Mesothelial cell of epicardium (in vitro differentiated cells): ENCODE results near the gene MYH14. TPM values are rescaled to one million over a fixed set of nuclear protein-coding genes. Genes with fewer than 3 reads are reported as not detected.

ENCODE experiments used
- DNase-seq, 2 experiments: peaks; one replicate each; pipeline ENCODE4 v3.0.0; 2021; ENCODE audit warnings: low spot score in 2 of 2; ENCODE audit not compliant: unreplicated experiment in 2 of 2
- H3K27ac Mint-ChIP-seq: 2 replicates; pipeline ENCODE4 v1.8.0; 2021; ENCODE audit warnings: mixed read lengths
- H3K27me3 Mint-ChIP-seq: 2 replicates; pipeline ENCODE4 v1.8.0; 2021; ENCODE audit warnings: low read depth, mixed read lengths
- H3K36me3 Mint-ChIP-seq: 2 replicates; pipeline ENCODE4 v1.8.0; 2021; ENCODE audit warnings: mixed read lengths
- H3K4me1 Mint-ChIP-seq: 2 replicates; pipeline ENCODE4 v1.8.0; 2021; ENCODE audit warnings: mixed read lengths
- H3K4me3 Mint-ChIP-seq: 2 replicates; pipeline ENCODE4 v1.8.0; 2021; ENCODE audit warnings: mild to moderate bottlenecking, moderate library complexity, mixed read lengths
- H3K9me3 Mint-ChIP-seq: 2 replicates; pipeline ENCODE4 v1.8.0; 2021; ENCODE audit warnings: mixed read lengths
- total RNA-seq: library from RNA; stranded (reverse); gene quantifications from 3 replicates; pipeline ENCODE4 v1.2.1, GENCODE V29; 2021
- TF ChIP-seq, protein P1 (sequence below): fragments of 200-600 bp; sonication (generic); IDR thresholded peaks from one replicate; pipeline ENCODE4 v1.5.0; 2021; ENCODE audit warnings: antibody characterized with exemption; ENCODE audit not compliant: unreplicated experiment

MYH14 gene
- total RNA-seq, 1 donor from 2014 or later: 52.3 TPM

DNA sequence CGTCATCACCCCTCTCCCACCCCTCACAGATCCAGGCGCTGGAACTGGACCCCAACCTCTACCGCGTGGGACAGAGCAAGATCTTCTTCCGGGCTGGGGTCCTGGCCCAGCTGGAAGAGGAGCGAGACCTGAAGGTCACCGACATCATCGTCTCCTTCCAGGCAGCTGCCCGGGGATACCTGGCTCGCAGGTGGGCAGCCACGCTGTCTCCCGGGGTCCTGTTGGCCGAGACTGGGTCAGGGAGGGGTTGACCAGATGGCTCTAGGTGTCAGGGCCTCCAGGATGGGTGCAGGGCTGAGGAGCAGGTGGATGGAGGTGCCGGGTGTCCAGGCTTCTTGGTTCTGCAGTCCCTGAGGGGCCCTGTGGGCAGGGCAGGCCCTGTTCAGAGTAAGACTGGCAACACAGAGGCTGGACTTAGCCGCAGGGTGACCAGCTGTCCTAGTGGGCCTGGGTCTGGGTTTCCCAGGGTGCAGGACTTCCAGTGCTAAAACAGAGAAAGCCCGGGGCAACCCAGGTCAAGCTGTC is 58.1 kb downstream of the MYH14 start:
- Mint-ChIP-seq H3K36me3 (peaks cover 10% of the 10 kb centered on the region), H3K9me3 (no peaks in the 10 kb centered on the region), H3K4me3 (no peak overlapping the region), H3K4me1 (no peaks in the 10 kb centered on the region), H3K27me3 (peaks cover 4% of the 10 kb centered on the region), H3K27ac (no peak overlapping the region)
- TF ChIP-seq, protein P1, sequence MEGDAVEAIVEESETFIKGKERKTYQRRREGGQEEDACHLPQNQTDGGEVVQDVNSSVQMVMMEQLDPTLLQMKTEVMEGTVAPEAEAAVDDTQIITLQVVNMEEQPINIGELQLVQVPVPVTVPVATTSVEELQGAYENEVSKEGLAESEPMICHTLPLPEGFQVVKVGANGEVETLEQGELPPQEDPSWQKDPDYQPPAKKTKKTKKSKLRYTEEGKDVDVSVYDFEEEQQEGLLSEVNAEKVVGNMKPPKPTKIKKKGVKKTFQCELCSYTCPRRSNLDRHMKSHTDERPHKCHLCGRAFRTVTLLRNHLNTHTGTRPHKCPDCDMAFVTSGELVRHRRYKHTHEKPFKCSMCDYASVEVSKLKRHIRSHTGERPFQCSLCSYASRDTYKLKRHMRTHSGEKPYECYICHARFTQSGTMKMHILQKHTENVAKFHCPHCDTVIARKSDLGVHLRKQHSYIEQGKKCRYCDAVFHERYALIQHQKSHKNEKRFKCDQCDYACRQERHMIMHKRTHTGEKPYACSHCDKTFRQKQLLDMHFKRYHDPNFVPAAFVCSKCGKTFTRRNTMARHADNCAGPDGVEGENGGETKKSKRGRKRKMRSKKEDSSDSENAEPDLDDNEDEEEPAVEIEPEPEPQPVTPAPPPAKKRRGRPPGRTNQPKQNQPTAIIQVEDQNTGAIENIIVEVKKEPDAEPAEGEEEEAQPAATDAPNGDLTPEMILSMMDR: no peak
- no peak for DNase-seq

DNA sequence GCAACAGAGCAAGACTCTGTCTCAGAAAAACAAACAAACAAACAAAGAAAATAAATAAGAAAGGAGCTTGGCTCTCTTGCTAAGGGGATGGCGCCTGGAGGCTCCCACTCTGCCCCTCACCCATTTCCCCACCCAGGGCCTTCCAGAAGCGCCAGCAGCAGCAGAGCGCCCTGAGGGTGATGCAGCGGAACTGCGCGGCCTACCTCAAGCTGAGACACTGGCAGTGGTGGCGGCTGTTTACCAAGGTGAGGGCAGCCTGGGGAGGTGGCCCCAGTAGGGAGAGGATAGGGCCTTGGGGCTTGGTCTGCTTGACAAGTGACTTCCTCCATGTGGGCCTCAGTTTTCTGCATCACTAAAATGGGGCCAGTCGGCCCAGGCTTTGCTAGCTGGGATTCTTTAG is 59.8 kb downstream of the MYH14 start:
- Mint-ChIP-seq H3K27me3 (peaks cover 10% of the 10 kb centered on the region), H3K36me3 (peaks cover 9% of the 10 kb centered on the region), H3K27ac (no peak overlapping the region), H3K4me3 (no peak overlapping the region), H3K4me1 (no peaks in the 10 kb centered on the region), H3K9me3 (no peaks in the 10 kb centered on the region)
- TF ChIP-seq, protein P1: no peak
- DNase-seq: no peak

DNA sequence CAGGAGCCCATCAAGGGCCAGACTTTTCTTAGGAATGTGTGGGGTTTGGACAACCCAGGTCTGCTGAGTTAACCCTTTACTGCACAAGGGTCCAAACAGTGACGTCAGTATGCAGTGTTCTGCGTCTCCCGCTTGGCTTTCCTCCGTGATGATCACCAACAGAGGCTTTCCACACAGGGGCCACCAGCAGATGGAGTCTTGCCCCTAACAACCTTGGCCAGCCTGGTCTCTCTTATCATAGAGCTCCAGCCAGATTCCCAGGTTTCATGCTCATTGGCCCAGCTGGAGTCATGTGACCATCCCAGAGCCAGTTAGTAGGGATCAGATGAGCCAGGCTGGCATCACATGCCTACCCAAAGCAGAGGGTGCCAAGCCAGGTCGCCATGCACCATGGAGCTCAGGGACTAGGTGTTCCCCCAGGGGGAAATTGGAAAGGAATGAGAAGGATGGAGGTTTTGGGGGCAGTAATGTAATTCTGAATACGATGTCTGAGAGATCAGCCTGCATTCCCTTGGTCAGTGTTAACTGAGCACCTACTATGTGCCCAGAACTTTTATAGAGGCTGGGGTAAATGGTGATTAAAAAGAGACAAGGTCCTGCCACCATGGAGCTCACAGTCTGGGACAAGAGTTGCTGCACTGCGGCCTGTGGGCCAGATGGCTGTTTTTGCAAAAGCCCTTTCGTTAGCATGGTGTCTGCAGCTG is 61.2 kb downstream of the MYH14 start:
- no peak overlapping the region for H3K27ac Mint-ChIP-seq
- no peaks in the 10 kb centered on the region for H3K9me3 Mint-ChIP-seq
- no peak overlapping the region for H3K4me3 Mint-ChIP-seq
- H3K4me1 Mint-ChIP-seq: no peaks in the 10 kb centered on the region
- no peak for DNase-seq
- TF ChIP-seq, protein P1: no peak
- peaks cover 13% of the 10 kb centered on the region for H3K36me3 Mint-ChIP-seq
- H3K27me3 Mint-ChIP-seq: peaks cover 10% of the 10 kb centered on the region

DNA sequence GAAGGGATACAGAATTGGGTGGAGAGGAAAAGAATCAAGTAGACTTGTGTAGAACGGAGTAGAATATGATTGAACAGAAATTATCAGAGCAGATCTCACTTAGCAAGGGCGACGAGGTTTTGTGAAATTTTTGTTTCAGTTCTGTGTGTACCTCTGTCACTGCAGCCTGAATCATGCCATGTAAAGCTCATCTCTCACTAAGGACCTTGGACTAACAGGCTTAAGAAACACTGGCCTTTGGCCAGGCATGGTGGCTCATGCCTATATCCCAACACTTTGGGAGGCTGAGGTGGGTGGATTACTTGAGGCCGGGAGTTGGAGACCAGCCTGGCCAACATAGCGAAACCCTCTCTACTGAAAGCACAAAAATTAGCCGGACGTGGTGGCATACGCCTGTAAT is 62.6 kb downstream of the MYH14 start:
- Mint-ChIP-seq H3K4me3 (no peak overlapping the region), H3K27me3 (peaks cover 10% of the 10 kb centered on the region), H3K27ac (no peak overlapping the region), H3K9me3 (no peaks in the 10 kb centered on the region), H3K4me1 (no peaks in the 10 kb centered on the region), H3K36me3 (peaks cover 16% of the 10 kb centered on the region)
- TF ChIP-seq, protein P1: no peak
- no peak for DNase-seq

DNA sequence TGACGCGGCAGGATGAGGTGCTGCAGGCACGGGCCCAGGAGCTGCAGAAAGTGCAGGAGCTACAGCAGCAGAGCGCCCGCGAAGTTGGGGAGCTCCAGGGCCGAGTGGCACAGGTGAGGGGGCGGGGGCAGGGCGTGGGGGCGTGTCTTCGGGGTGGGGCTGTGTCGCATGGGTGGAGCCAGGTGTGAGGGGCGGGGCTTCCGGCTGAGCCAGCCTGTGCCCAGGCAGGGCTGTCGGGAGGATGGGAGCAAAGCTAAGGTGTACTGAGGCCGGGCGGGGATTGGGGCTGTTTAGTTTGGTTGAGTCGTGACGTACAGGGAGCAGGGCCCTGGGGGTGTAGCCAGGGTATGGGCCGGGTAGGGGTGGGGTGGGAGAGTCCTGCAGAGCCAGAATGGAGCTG is 63.5 kb downstream of the MYH14 start:
- Mint-ChIP-seq H3K27me3 (peaks cover 10% of the 10 kb centered on the region), H3K27ac (no peak overlapping the region), H3K4me3 (no peak overlapping the region), H3K36me3 (peaks cover 19% of the 10 kb centered on the region), H3K4me1 (no peaks in the 10 kb centered on the region), H3K9me3 (no peaks in the 10 kb centered on the region)
- DNase-seq: no peak
- TF ChIP-seq, protein P1: no peak
